ENCODE data around the gene TRPM4.
"Not testable (repeated sequence)": the region's sequence is repeated elsewhere in the genome, so short reads cannot be mapped to it uniquely, and the experiment has no call there.

Gene TRPM4

GRCh38 chr19:49119411-49120324, 37.9 kb upstream of the TRPM4 start, which contains the start of gene PPFIA3:
Gene PPFIA3, plus strand, starts transcription at chr19:49119544. Its CDS starts 8,330 bp downstream, at chr19:49127874.
- Mint-ChIP-seq H3K36me3 (ENCODE audit: low read depth) (peaks cover 2% of the 10 kb centered on the region), H3K27ac (peak within 1 kb of the TSS; percentile 86), H3K4me1 (ENCODE audit: low read depth) (peaks cover 26% of the 10 kb centered on the region), H3K4me3 (peak within 1 kb of the TSS; percentile 90), H3K9me3 (no peaks in the 10 kb centered on the region), H3K27me3 (ENCODE audit: low read depth) (peaks cover 27% of the 10 kb centered on the region)
- DNase-seq (ENCODE audit: low spot score), result no peak

GRCh38 chr19:49120325-49120683, 37.3 kb upstream of the TRPM4 start:
- H3K9me3 Mint-ChIP-seq, result no peaks in the 10 kb centered on the region
- peaks cover 2% of the 10 kb centered on the region for H3K36me3 Mint-ChIP-seq (ENCODE audit: low read depth)
- peak overlapping the region; percentile 52 for H3K27ac Mint-ChIP-seq
- peaks cover 27% of the 10 kb centered on the region for H3K27me3 Mint-ChIP-seq (ENCODE audit: low read depth)
- H3K4me3 Mint-ChIP-seq, result peak overlapping the region; percentile 76
- peaks cover 23% of the 10 kb centered on the region for H3K4me1 Mint-ChIP-seq (ENCODE audit: low read depth)
- no peak for DNase-seq (ENCODE audit: low spot score)

DNA sequence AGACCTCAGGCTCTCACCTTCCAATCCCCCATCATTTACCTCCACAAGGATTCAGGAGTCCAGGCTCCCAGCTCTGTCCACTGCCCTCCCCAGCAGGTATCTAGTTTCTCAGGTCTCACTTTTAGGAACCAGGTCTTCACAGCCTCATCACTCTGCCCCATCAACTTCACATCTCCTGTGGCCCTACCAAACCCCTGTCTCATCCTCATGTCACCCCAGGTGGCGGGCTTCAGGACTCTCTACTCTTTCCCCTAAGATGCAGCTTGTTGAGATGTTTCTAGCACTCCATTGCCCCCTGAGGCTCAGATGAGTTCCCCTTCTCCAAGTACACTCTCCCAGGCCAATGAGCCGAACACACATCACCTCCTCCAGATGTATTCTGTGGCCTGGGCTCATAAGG, 36.7 kb upstream of the TRPM4 start:
- Mint-ChIP-seq H3K27me3 (ENCODE audit: low read depth) (peaks cover 27% of the 10 kb centered on the region), H3K27ac (peak overlapping the region; percentile 52), H3K4me1 (ENCODE audit: low read depth) (peaks cover 23% of the 10 kb centered on the region), H3K36me3 (ENCODE audit: low read depth) (peaks cover 2% of the 10 kb centered on the region), H3K4me3 (peak overlapping the region; percentile 76), H3K9me3 (no peaks in the 10 kb centered on the region)
- no peak for DNase-seq (ENCODE audit: low spot score)

DNA sequence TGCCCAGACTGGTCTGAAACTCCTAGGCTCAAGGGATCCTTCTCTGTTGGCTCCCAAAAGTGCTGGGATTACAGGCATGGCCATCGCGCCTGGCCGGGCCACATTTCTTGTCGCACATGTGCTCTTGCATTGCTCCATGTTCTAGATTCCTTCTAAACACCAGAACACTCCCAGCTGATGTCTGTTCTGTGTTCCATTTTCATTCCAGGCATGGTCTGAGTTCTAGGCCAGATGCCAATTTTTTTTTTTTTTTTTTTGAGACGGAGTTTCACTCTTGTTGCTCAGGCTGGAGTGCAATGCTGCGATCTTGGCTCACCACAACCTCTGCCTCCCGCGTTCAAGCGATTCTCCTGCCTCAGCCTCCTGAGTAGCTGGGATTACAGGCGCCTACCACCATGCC, 35.8 kb upstream of the TRPM4 start:
- Mint-ChIP-seq H3K27me3 (ENCODE audit: low read depth) (peaks cover 27% of the 10 kb centered on the region), H3K4me1 (ENCODE audit: low read depth) (peaks cover 18% of the 10 kb centered on the region)
- not testable (repeated sequence) for H3K27ac Mint-ChIP-seq; H3K36me3 Mint-ChIP-seq (ENCODE audit: low read depth); DNase-seq (ENCODE audit: low spot score); H3K9me3 Mint-ChIP-seq; H3K4me3 Mint-ChIP-seq

DNA sequence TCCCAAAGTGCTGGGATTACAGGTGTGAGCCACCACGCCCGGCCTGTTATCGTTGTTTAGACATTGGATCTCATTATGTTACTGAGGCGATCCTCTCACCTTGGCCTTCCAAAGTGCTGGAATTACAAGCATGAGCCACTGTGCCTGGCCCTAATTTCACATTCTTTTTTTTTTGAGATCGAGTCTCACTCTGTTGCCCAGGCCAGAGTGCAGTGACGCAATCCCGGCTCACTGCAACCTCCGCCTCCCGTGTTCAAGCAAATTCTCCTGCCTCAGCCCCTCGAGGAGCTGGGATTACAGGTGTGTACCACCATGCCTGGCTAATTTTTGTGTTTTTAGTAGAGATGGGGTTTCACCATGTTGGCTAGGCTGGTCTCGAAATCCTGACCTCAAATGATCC, 34.3 kb upstream of the TRPM4 start:
- H3K4me1 Mint-ChIP-seq (ENCODE audit: low read depth), result peaks cover 13% of the 10 kb centered on the region
- H3K4me3 Mint-ChIP-seq; H3K27ac Mint-ChIP-seq; DNase-seq (ENCODE audit: low spot score); H3K36me3 Mint-ChIP-seq (ENCODE audit: low read depth); H3K9me3 Mint-ChIP-seq: not testable (repeated sequence)
- H3K27me3 Mint-ChIP-seq (ENCODE audit: low read depth), result peaks cover 27% of the 10 kb centered on the region

GRCh38 chr19:49125025-49125731, 32.4 kb upstream of the TRPM4 start:
- no peaks in the 10 kb centered on the region for H3K9me3 Mint-ChIP-seq

GRCh38 chr19:49126575-49126974, 31.0 kb upstream of the TRPM4 start:
- no peak overlapping the region for H3K4me3 Mint-ChIP-seq

More at GRCh38 chr19:49125025-49125731, 32.4 kb upstream of the TRPM4 start:
- peaks cover 2% of the 10 kb centered on the region for H3K36me3 Mint-ChIP-seq (ENCODE audit: low read depth)
- peaks cover 19% of the 10 kb centered on the region for H3K4me1 Mint-ChIP-seq (ENCODE audit: low read depth)
- peaks cover 23% of the 10 kb centered on the region for H3K27me3 Mint-ChIP-seq (ENCODE audit: low read depth)
- no peak for DNase-seq (ENCODE audit: low spot score)
- no peak overlapping the region for H3K27ac Mint-ChIP-seq
- H3K4me3 Mint-ChIP-seq, result no peak overlapping the region

GRCh38 chr19:49127225-49127624, 30.4 kb upstream of the TRPM4 start:
- H3K4me1 Mint-ChIP-seq (ENCODE audit: low read depth), result peaks cover 13% of the 10 kb centered on the region
- H3K9me3 Mint-ChIP-seq; H3K36me3 Mint-ChIP-seq (ENCODE audit: low read depth); DNase-seq (ENCODE audit: low spot score); H3K4me3 Mint-ChIP-seq; H3K27ac Mint-ChIP-seq: not testable (repeated sequence)
- H3K27me3 Mint-ChIP-seq (ENCODE audit: low read depth), result peaks cover 12% of the 10 kb centered on the region

More at GRCh38 chr19:49126575-49126974, 31.0 kb upstream of the TRPM4 start:
- no peak overlapping the region for H3K27ac Mint-ChIP-seq
- peaks cover 13% of the 10 kb centered on the region for H3K4me1 Mint-ChIP-seq (ENCODE audit: low read depth)
- H3K27me3 Mint-ChIP-seq (ENCODE audit: low read depth), result peaks cover 14% of the 10 kb centered on the region
- no peaks in the 10 kb centered on the region for H3K36me3 Mint-ChIP-seq (ENCODE audit: low read depth)
- DNase-seq (ENCODE audit: low spot score), result no peak
- no peaks in the 10 kb centered on the region for H3K9me3 Mint-ChIP-seq

- no peaks in the 10 kb centered on the region for H3K9me3 Mint-ChIP-seq
- H3K27me3 Mint-ChIP-seq (ENCODE audit: low read depth), result peaks cover 9% of the 10 kb centered on the region
- peak; percentile 89 for DNase-seq (ENCODE audit: low spot score)
- no peaks in the 10 kb centered on the region for H3K36me3 Mint-ChIP-seq (ENCODE audit: low read depth)
- peak overlapping the region; percentile 97 for H3K4me3 Mint-ChIP-seq
- peaks cover 14% of the 10 kb centered on the region for H3K4me1 Mint-ChIP-seq (ENCODE audit: low read depth)
- peak overlapping the region; percentile 93 for H3K27ac Mint-ChIP-seq
Measured at GRCh38 chr19:49127674-49128544, 29.7 kb upstream of the TRPM4 start.

GRCh38 chr19:49128545-49129237, 28.9 kb upstream of the TRPM4 start:
- no peak for DNase-seq (ENCODE audit: low spot score)
- Mint-ChIP-seq H3K4me3 (peak overlapping the region; percentile 97), H3K4me1 (ENCODE audit: low read depth) (peaks cover 17% of the 10 kb centered on the region), H3K9me3 (no peaks in the 10 kb centered on the region), H3K27ac (peak overlapping the region; percentile 58), H3K27me3 (ENCODE audit: low read depth) (peaks cover 4% of the 10 kb centered on the region), H3K36me3 (ENCODE audit: low read depth) (no peaks in the 10 kb centered on the region)

GRCh38 chr19:49129238-49129583, 28.4 kb upstream of the TRPM4 start:
- DNase-seq (ENCODE audit: low spot score), result no peak
- Mint-ChIP-seq H3K9me3 (no peaks in the 10 kb centered on the region), H3K4me3 (peak overlapping the region; percentile 36), H3K4me1 (ENCODE audit: low read depth) (peaks cover 19% of the 10 kb centered on the region), H3K27ac (no peak overlapping the region), H3K27me3 (ENCODE audit: low read depth) (peaks cover 2% of the 10 kb centered on the region), H3K36me3 (ENCODE audit: low read depth) (no peaks in the 10 kb centered on the region)

- no peaks in the 10 kb centered on the region for H3K9me3 Mint-ChIP-seq
- H3K4me3 Mint-ChIP-seq, result no peak overlapping the region
- H3K27ac Mint-ChIP-seq, result no peak overlapping the region
- H3K36me3 Mint-ChIP-seq (ENCODE audit: low read depth), result no peaks in the 10 kb centered on the region
- H3K27me3 Mint-ChIP-seq (ENCODE audit: low read depth), result no peaks in the 10 kb centered on the region
- no peak for DNase-seq (ENCODE audit: low spot score)
- peaks cover 19% of the 10 kb centered on the region for H3K4me1 Mint-ChIP-seq (ENCODE audit: low read depth)
Measured at GRCh38 chr19:49130325-49130724, 27.3 kb upstream of the TRPM4 start.

DNA sequence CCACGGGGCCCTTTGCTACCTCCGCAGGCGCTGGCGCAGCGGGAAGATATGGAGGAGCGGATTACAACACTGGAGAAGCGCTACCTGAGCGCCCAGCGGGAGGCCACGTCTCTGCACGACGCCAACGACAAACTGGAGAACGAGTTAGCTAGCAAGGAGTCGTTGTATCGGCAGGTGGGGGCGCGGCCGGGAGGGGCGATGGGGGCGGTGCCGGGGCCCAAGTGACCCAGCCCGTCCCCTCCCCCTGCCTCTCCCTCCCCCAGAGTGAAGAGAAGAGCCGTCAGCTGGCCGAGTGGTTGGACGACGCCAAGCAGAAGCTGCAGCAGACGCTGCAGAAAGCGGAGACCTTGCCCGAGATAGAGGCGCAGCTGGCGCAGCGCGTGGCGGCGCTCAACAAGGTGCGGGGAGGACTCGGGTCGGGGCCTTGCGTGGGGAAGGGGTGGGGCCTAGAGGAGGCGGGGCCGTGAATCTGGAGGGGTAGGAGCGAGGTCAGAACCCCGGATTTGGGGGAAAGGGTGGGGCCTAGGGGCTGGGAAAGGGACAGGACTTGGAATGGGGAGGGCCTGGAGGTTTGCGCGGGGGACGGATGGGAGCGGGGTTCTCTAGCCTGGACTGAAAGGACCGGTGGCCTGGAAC, 24.5 kb upstream of the TRPM4 start:
- Mint-ChIP-seq H3K27me3 (ENCODE audit: low read depth) (no peaks in the 10 kb centered on the region), H3K27ac (no peak overlapping the region), H3K36me3 (ENCODE audit: low read depth) (no peaks in the 10 kb centered on the region), H3K9me3 (no peaks in the 10 kb centered on the region), H3K4me1 (ENCODE audit: low read depth) (peaks cover 19% of the 10 kb centered on the region), H3K4me3 (peak overlapping the region; percentile 85)
- DNase-seq (ENCODE audit: low spot score), result no peak

Measured in T-helper 2 cell treated with Interferon-gamma antibody and Interleukin-4, amounts not matched to agents 5 μg/mL and 100 μg/mL, for 36 hours (primary cell).